HEK293T (cell line): ENCODE results near the gene DCAF8L1.

Experiments used
- ARNT ChIP-seq: fragments of 450-650 bp; IDR thresholded peaks from 2 replicates; pipeline ENCODE4 v1.6.1; 2017; ENCODE audit warnings: mild to moderate bottlenecking
- BHLHE40 ChIP-seq: fragments of 450-650 bp; IDR thresholded peaks from 2 replicates; pipeline ENCODE4 v1.6.1; 2016; ENCODE audit warnings: mild to moderate bottlenecking, moderate library complexity, borderline replicate concordance
- CTBP1 ChIP-seq: fragments of 450-650 bp; IDR thresholded peaks from 2 replicates; pipeline ENCODE4 v1.6.1; 2016; ENCODE audit warnings: borderline replicate concordance
- FOXA1 ChIP-seq: fragments of 450-650 bp; IDR thresholded peaks from 2 replicates; pipeline ENCODE4 v1.6.1; 2016; ENCODE audit warnings: mild to moderate bottlenecking
- FOXK2 ChIP-seq: fragments of 450-650 bp; IDR thresholded peaks from 2 replicates; pipeline ENCODE4 v1.6.1; 2016; ENCODE audit warnings: mild to moderate bottlenecking
- FOXM1 ChIP-seq: fragments of 450-650 bp; IDR thresholded peaks from 2 replicates; pipeline ENCODE4 v1.6.1; 2017; ENCODE audit warnings: mild to moderate bottlenecking, borderline replicate concordance
- HDGF ChIP-seq: fragments of 450-650 bp; IDR thresholded peaks from 2 replicates; pipeline ENCODE4 v1.6.1; 2017; ENCODE audit warnings: antibody characterized with exemption, borderline replicate concordance
- PKNOX1 ChIP-seq: fragments of 450-650 bp; IDR thresholded peaks from 2 replicates; pipeline ENCODE4 v1.6.1; 2016
- ZNF384 ChIP-seq: fragments of 450-650 bp; IDR thresholded peaks from 2 replicates; pipeline ENCODE4 v1.6.1; 2016

- no peak for TF ChIP-seq ARNT
- no peak for TF ChIP-seq PKNOX1
- TF ChIP-seq BHLHE40 = no peak
- no peak for TF ChIP-seq FOXM1
- TF ChIP-seq HDGF = no peak
- no peak for TF ChIP-seq FOXK2
- no peak for TF ChIP-seq ZNF384
- TF ChIP-seq FOXA1 = no peak
- TF ChIP-seq CTBP1 = no peak
Observed at GRCh38 chrX:27933361-27933760, 47.9 kb downstream of the DCAF8L1 start.
